WTC11 (cell line): ENCODE data around the gene UNC13C. TPM values are rescaled to one million over a fixed set of nuclear protein-coding genes. Genes with fewer than 3 reads are reported as not detected.

Experiments used
- ATAC-seq: fragments of 200-7000 bp; cut with Tn5 transposase; 2 replicates; pipeline ENCODE4 v1.10.0; 2021; ENCODE audit warnings: mild to moderate bottlenecking, moderate library complexity
- CTCF ChIA-PET: fragments of 300-600 bp; sonication (Branson Sonifier 250); formaldehyde crosslinking; loops from one replicate; lab custom pipeline; 2021; ENCODE audit warnings: antibody characterized with exemption; lab: Charles Lee
- POLR2A ChIA-PET: fragments of 350-600 bp; sonication (Branson Sonifier 250); formaldehyde crosslinking; loops from one replicate; lab custom pipeline; 2021; ENCODE audit warnings: antibody characterized with exemption; lab: Charles Lee
- DNase-seq: peaks from one replicate; pipeline ENCODE4 v3.0.0; 2021; ENCODE audit warnings: low spot score
- H3K27ac Mint-ChIP-seq: 2 replicates; pipeline ENCODE4 v1.8.0; 2021; ENCODE audit warnings: mixed read lengths
- H3K27me3 Mint-ChIP-seq: 2 replicates; pipeline ENCODE4 v1.8.0; 2021; ENCODE audit warnings: low read depth, mild to moderate bottlenecking, moderate library complexity, mixed read lengths
- H3K36me3 Mint-ChIP-seq: 2 replicates; pipeline ENCODE4 v1.8.0; 2021; ENCODE audit warnings: mixed read lengths
- H3K4me1 Mint-ChIP-seq: 2 replicates; pipeline ENCODE4 v1.8.0; 2022; ENCODE audit warnings: mixed read lengths
- H3K4me3 Mint-ChIP-seq: 2 replicates; pipeline ENCODE4 v1.8.0; 2021; ENCODE audit warnings: mild to moderate bottlenecking, moderate library complexity, mixed read lengths
- H3K9me3 Mint-ChIP-seq: 2 replicates; pipeline ENCODE4 v1.8.0; 2021; ENCODE audit warnings: mixed read lengths
- E2F5 ChIP-seq: sonication (generic); formaldehyde crosslinking; IDR thresholded peaks from 2 replicates; pipeline ENCODE4 v1.8.1; 2022; ENCODE audit warnings: mild to moderate bottlenecking, moderate library complexity, missing genetic modification reagents
- ELF4 ChIP-seq: sonication (generic); formaldehyde crosslinking; IDR thresholded peaks from 2 replicates; pipeline ENCODE4 v1.8.1; 2022; ENCODE audit warnings: low read depth, mild to moderate bottlenecking, moderate library complexity, missing genetic modification reagents
- FOXP1 ChIP-seq: sonication (generic); formaldehyde crosslinking; IDR thresholded peaks from 2 replicates; pipeline ENCODE4 v1.8.0; 2022; ENCODE audit warnings: missing genetic modification reagents, mild to moderate bottlenecking, moderate library complexity, borderline replicate concordance
- GTF2I ChIP-seq: fragments of 250-450 bp; sonication (Bioruptor Pico); conservative IDR thresholded peaks from 2 replicates; pipeline ENCODE4 v1.4.0; 2021; ENCODE audit warnings: mild to moderate bottlenecking
- JAZF1 ChIP-seq: fragments of 250-450 bp; sonication (Bioruptor Pico); IDR thresholded peaks from 2 replicates; pipeline ENCODE4 v1.9.0; 2021; ENCODE audit warnings: moderate library complexity, mild to moderate bottlenecking, inconsistent platforms
- KAT7 ChIP-seq: sonication (generic); formaldehyde crosslinking; IDR thresholded peaks from 2 replicates; pipeline ENCODE4 v1.8.1; 2023; ENCODE audit warnings: missing genetic modification reagents, mild to moderate bottlenecking, borderline replicate concordance
- MYBL2 ChIP-seq: sonication (generic); formaldehyde crosslinking; IDR thresholded peaks from 2 replicates; pipeline ENCODE4 v1.8.1; 2023; ENCODE audit warnings: mild to moderate bottlenecking, moderate library complexity, missing genetic modification reagents
- NFYB ChIP-seq: sonication (generic); formaldehyde crosslinking; conservative IDR thresholded peaks from 2 replicates; pipeline ENCODE4 v1.8.0; 2022; ENCODE audit warnings: low read depth, missing genetic modification reagents
- PREB ChIP-seq: sonication (generic); formaldehyde crosslinking; IDR thresholded peaks from 2 replicates; pipeline ENCODE4 v1.8.1; 2022; ENCODE audit warnings: mild to moderate bottlenecking, missing genetic modification reagents, moderate library complexity, borderline replicate concordance
- ZBTB21 ChIP-seq: sonication (generic); formaldehyde crosslinking; IDR thresholded peaks from 2 replicates; pipeline ENCODE4 v1.8.1; 2023; ENCODE audit warnings: mild to moderate bottlenecking, missing genetic modification reagents, borderline replicate concordance
- ZNF263 ChIP-seq: sonication (generic); formaldehyde crosslinking; IDR thresholded peaks from 2 replicates; pipeline ENCODE4 v1.8.1; 2022; ENCODE audit warnings: low read depth, mild to moderate bottlenecking, moderate library complexity, missing genetic modification reagents
- total RNA-seq: library from RNA; stranded (reverse); gene quantifications from 3 replicates; pipeline ENCODE4 v1.2.3, GENCODE V29; 2021
- TF ChIP-seq, protein P1 (sequence below): sonication (generic); formaldehyde crosslinking; IDR thresholded peaks from 2 replicates; pipeline ENCODE4 v1.8.0; 2023; ENCODE audit warnings: missing genetic modification reagents, mild to moderate bottlenecking, borderline replicate concordance
- TF ChIP-seq, protein P2 (sequence below): sonication (generic); formaldehyde crosslinking; IDR thresholded peaks from 2 replicates; pipeline ENCODE4 v1.8.1; 2023; ENCODE audit warnings: mild to moderate bottlenecking, missing genetic modification reagents
- TF ChIP-seq, protein P3 (sequence below): sonication (generic); formaldehyde crosslinking; IDR thresholded peaks from 2 replicates; pipeline ENCODE4 v1.8.0; 2022; ENCODE audit warnings: missing genetic modification reagents
- TF ChIP-seq, protein P4 (sequence below): fragments of 250-450 bp; sonication (Bioruptor Pico); IDR thresholded peaks from 2 replicates; pipeline ENCODE4 v1.9.0; 2021; ENCODE audit warnings: moderate library complexity, mild to moderate bottlenecking, inconsistent platforms, borderline replicate concordance
- TF ChIP-seq, protein P5 (sequence below): fragments of 250-450 bp; sonication (Bioruptor Pico); conservative IDR thresholded peaks from 2 replicates; pipeline ENCODE4 v1.9.0; 2021; ENCODE audit warnings: mild to moderate bottlenecking
- TF ChIP-seq, protein P6 (sequence below): sonication (generic); formaldehyde crosslinking; conservative IDR thresholded peaks from 2 replicates; pipeline ENCODE4 v1.8.1; 2023; ENCODE audit warnings: mild to moderate bottlenecking, low read depth, missing genetic modification reagents, moderate library complexity

UNC13C gene
- total RNA-seq, 1 experiment from 2014 or later, result 0.07 TPM

DNA sequence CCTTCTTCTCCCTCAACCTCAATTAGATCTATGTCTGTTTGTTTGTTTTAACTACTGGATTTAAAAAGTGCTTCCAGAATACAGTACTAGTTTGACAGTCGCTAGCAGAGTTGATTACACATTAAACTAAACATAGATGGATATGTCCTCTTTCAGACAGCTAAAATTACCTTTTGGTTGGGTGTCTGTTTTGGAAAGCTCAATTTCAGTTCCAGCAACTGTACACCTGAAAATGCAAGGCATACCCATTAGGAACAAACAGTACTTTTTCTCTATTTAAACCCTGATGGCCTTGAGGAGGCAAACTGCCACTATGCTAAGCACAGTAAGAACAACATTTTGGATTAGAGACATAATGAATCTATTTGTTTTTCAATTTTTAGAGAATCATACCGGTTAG lies 234.4 kb downstream of the UNC13C start (continued):
- TF ChIP-seq, protein P1, sequence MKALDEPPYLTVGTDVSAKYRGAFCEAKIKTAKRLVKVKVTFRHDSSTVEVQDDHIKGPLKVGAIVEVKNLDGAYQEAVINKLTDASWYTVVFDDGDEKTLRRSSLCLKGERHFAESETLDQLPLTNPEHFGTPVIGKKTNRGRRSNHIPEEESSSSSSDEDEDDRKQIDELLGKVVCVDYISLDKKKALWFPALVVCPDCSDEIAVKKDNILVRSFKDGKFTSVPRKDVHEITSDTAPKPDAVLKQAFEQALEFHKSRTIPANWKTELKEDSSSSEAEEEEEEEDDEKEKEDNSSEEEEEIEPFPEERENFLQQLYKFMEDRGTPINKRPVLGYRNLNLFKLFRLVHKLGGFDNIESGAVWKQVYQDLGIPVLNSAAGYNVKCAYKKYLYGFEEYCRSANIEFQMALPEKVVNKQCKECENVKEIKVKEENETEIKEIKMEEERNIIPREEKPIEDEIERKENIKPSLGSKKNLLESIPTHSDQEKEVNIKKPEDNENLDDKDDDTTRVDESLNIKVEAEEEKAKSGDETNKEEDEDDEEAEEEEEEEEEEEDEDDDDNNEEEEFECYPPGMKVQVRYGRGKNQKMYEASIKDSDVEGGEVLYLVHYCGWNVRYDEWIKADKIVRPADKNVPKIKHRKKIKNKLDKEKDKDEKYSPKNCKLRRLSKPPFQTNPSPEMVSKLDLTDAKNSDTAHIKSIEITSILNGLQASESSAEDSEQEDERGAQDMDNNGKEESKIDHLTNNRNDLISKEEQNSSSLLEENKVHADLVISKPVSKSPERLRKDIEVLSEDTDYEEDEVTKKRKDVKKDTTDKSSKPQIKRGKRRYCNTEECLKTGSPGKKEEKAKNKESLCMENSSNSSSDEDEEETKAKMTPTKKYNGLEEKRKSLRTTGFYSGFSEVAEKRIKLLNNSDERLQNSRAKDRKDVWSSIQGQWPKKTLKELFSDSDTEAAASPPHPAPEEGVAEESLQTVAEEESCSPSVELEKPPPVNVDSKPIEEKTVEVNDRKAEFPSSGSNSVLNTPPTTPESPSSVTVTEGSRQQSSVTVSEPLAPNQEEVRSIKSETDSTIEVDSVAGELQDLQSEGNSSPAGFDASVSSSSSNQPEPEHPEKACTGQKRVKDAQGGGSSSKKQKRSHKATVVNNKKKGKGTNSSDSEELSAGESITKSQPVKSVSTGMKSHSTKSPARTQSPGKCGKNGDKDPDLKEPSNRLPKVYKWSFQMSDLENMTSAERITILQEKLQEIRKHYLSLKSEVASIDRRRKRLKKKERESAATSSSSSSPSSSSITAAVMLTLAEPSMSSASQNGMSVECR (CRISPR knock-in tag), result no peak
- TF ChIP-seq, protein P2, sequence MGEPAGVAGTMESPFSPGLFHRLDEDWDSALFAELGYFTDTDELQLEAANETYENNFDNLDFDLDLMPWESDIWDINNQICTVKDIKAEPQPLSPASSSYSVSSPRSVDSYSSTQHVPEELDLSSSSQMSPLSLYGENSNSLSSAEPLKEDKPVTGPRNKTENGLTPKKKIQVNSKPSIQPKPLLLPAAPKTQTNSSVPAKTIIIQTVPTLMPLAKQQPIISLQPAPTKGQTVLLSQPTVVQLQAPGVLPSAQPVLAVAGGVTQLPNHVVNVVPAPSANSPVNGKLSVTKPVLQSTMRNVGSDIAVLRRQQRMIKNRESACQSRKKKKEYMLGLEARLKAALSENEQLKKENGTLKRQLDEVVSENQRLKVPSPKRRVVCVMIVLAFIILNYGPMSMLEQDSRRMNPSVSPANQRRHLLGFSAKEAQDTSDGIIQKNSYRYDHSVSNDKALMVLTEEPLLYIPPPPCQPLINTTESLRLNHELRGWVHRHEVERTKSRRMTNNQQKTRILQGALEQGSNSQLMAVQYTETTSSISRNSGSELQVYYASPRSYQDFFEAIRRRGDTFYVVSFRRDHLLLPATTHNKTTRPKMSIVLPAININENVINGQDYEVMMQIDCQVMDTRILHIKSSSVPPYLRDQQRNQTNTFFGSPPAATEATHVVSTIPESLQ (CRISPR knock-in tag), result no peak
- no peak for TF ChIP-seq PREB
- TF ChIP-seq, protein P3, sequence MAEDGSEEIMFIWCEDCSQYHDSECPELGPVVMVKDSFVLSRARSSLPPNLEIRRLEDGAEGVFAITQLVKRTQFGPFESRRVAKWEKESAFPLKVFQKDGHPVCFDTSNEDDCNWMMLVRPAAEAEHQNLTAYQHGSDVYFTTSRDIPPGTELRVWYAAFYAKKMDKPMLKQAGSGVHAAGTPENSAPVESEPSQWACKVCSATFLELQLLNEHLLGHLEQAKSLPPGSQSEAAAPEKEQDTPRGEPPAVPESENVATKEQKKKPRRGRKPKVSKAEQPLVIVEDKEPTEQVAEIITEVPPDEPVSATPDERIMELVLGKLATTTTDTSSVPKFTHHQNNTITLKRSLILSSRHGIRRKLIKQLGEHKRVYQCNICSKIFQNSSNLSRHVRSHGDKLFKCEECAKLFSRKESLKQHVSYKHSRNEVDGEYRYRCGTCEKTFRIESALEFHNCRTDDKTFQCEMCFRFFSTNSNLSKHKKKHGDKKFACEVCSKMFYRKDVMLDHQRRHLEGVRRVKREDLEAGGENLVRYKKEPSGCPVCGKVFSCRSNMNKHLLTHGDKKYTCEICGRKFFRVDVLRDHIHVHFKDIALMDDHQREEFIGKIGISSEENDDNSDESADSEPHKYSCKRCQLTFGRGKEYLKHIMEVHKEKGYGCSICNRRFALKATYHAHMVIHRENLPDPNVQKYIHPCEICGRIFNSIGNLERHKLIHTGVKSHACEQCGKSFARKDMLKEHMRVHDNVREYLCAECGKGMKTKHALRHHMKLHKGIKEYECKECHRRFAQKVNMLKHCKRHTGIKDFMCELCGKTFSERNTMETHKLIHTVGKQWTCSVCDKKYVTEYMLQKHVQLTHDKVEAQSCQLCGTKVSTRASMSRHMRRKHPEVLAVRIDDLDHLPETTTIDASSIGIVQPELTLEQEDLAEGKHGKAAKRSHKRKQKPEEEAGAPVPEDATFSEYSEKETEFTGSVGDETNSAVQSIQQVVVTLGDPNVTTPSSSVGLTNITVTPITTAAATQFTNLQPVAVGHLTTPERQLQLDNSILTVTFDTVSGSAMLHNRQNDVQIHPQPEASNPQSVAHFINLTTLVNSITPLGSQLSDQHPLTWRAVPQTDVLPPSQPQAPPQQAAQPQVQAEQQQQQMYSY (CRISPR knock-in tag), result no peak
- TF ChIP-seq E2F5 (CRISPR knock-in tag), result no peak

- Mint-ChIP-seq H3K27me3 (no peaks in the 10 kb centered on the region; the same call in 1 of the 2 replicates), H3K36me3 (no peaks in the 10 kb centered on the region), H3K4me3 (no peak overlapping the region), H3K27ac (no peak overlapping the region), H3K9me3 (peaks cover 43% of the 10 kb centered on the region), H3K4me1 (no peaks in the 10 kb centered on the region)
- POLR2A ChIA-PET, result no interaction called here
- CTCF ChIA-PET, result no interaction called here
- ATAC-seq (no peak), DNase-seq (no peak)
- TF ChIP-seq FOXP1 (CRISPR knock-in tag), result no peak
- no peak for TF ChIP-seq NFYB (CRISPR knock-in tag)
- TF ChIP-seq, protein P4, sequence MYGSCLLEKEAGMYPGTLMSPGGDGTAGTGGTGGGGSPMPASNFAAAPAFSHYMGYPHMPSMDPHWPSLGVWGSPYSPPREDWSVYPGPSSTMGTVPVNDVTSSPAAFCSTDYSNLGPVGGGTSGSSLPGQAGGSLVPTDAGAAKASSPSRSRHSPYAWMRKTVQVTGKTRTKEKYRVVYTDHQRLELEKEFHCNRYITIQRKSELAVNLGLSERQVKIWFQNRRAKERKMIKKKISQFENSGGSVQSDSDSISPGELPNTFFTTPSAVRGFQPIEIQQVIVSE (CRISPR knock-in tag), result no peak
- TF ChIP-seq JAZF1 (CRISPR knock-in tag), result no peak
- no peak for TF ChIP-seq ZBTB21
- TF ChIP-seq ZNF263 (CRISPR knock-in tag), result no peak
- TF ChIP-seq, protein P5, sequence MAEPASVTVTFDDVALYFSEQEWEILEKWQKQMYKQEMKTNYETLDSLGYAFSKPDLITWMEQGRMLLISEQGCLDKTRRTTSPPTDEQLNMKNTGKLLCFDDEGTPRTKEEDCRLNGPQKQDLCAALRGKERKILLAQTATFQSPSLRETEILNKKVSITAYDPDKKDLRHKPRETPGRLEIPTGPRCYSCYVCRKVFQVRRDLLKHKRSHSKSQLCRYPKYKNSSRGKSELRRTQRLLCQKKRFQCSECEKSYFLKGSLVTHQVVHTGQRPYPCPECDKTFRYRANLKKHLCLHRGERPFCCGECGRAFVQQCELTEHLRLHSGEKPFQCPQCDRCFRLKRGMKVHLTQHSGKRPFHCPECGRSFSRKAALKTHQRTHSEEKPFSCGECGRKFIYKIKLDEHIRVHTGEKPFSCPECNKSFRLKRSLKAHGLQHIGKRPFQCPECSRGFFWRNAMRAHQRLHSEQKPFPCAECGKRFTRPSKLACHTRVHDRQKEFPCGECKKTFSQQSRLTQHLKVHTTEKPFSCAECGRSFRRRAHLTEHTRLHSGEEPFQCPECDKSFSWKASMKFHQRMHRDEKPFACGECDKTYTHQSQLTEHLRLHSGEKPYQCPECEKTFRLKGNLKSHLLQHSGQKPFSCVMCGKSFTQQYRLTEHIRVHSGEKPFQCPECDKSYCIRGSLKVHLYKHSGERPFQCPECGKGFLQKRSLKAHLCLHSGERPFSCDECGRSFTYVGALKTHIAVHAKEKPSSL (CRISPR knock-in tag), result no peak
- no peak for TF ChIP-seq ELF4 (CRISPR knock-in tag)
- TF ChIP-seq GTF2I (CRISPR knock-in tag), result no peak
- TF ChIP-seq, protein P6, sequence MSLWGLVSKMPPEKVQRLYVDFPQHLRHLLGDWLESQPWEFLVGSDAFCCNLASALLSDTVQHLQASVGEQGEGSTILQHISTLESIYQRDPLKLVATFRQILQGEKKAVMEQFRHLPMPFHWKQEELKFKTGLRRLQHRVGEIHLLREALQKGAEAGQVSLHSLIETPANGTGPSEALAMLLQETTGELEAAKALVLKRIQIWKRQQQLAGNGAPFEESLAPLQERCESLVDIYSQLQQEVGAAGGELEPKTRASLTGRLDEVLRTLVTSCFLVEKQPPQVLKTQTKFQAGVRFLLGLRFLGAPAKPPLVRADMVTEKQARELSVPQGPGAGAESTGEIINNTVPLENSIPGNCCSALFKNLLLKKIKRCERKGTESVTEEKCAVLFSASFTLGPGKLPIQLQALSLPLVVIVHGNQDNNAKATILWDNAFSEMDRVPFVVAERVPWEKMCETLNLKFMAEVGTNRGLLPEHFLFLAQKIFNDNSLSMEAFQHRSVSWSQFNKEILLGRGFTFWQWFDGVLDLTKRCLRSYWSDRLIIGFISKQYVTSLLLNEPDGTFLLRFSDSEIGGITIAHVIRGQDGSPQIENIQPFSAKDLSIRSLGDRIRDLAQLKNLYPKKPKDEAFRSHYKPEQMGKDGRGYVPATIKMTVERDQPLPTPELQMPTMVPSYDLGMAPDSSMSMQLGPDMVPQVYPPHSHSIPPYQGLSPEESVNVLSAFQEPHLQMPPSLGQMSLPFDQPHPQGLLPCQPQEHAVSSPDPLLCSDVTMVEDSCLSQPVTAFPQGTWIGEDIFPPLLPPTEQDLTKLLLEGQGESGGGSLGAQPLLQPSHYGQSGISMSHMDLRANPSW (CRISPR knock-in tag), result no peak
- no peak for TF ChIP-seq KAT7 (CRISPR knock-in tag)
- TF ChIP-seq MYBL2 (CRISPR knock-in tag), result no peak
Observed at GRCh38 chr15:54226455-54226854, 248.2 kb downstream of the UNC13C start.
